Measurements from ENCODE around the gene UTS2R.

DNA sequence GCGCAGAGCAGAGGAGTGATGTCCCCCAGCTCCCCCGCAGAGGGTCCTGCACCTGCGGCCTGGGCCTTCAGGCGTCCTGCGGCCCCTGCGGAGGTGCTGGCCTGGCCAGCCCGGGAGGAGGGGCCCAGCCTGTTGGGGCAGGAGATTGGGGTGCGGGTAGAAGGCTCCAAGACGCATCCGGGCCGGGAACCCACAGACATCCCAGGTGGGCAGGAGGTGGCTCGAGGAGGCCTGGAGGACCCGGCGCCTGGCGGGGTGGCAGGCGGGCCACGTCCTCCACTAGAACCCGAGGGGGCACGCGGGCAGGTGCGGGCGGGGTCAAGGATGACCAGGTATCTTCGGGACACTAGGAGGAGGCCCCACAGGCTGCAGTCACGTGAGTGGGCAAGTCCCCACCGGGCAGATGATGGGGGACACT, 37.4 kb upstream of the UTS2R start:
- TF ChIP-seq EZH2phosphoT487 (IDR thresholded peaks at IDR 0.05; ENCODE audit: borderline replicate concordance, low read depth) (no peak), RFX5 (IDR thresholded peaks at IDR 0.05; ENCODE audit: low read length) (no peak), TAF1 (IDR thresholded peaks at IDR 0.05; ENCODE audit: borderline replicate concordance, low read depth, low read length) (no peak), FOXJ3 (CRISPR knock-in tag; IDR thresholded peaks at IDR 0.05) (no peak)
- TF ChIP-seq, protein P1, sequence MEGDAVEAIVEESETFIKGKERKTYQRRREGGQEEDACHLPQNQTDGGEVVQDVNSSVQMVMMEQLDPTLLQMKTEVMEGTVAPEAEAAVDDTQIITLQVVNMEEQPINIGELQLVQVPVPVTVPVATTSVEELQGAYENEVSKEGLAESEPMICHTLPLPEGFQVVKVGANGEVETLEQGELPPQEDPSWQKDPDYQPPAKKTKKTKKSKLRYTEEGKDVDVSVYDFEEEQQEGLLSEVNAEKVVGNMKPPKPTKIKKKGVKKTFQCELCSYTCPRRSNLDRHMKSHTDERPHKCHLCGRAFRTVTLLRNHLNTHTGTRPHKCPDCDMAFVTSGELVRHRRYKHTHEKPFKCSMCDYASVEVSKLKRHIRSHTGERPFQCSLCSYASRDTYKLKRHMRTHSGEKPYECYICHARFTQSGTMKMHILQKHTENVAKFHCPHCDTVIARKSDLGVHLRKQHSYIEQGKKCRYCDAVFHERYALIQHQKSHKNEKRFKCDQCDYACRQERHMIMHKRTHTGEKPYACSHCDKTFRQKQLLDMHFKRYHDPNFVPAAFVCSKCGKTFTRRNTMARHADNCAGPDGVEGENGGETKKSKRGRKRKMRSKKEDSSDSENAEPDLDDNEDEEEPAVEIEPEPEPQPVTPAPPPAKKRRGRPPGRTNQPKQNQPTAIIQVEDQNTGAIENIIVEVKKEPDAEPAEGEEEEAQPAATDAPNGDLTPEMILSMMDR (IDR thresholded peaks at IDR 0.05): no peak
